Astrocyte (in vitro differentiated cells and primary cell): Measurements from ENCODE around the gene TFF3. TPM values are rescaled to one million over a fixed set of nuclear protein-coding genes. Genes with fewer than 3 reads are reported as not detected.

Experiments used
- DNase-seq: peaks from one replicate; pipeline ENCODE4 v3.0.0-alpha.2; 2010; ENCODE audit warnings: low read depth
- FAIRE-seq: peaks from 2 replicates; lab custom pipeline; 2011; peaks lifted over from hg19 to GRCh38; lab: Jason Lieb, UNC
- H2AFZ ChIP-seq: 2 replicates; pipeline ENCODE4 v1.6.0; 2012; ENCODE audit warnings: low read depth, low read length, inconsistent platforms
- H3K27ac ChIP-seq: 2 replicates; pipeline ENCODE4 v1.5.1; 2011; ENCODE audit warnings: low read depth, low read length, inconsistent platforms
- H3K27me3 ChIP-seq: 2 replicates; pipeline ENCODE4 v1.6.0; 2011; ENCODE audit warnings: low read length, inconsistent platforms; ENCODE audit not compliant: insufficient read depth
- H3K36me3 ChIP-seq: 2 replicates; pipeline ENCODE4 v1.5.1; 2011; ENCODE audit warnings: low read length, inconsistent platforms; ENCODE audit not compliant: insufficient read depth
- H3K4me1 ChIP-seq: 2 replicates; pipeline ENCODE4 v1.5.1; 2011; ENCODE audit warnings: low read length, inconsistent platforms; ENCODE audit not compliant: insufficient read depth
- H3K4me2 ChIP-seq: 2 replicates; pipeline ENCODE4 v1.6.0; 2012; ENCODE audit warnings: low read length, inconsistent platforms
- H3K4me3 ChIP-seq: 2 replicates; pipeline ENCODE4 v1.5.1; 2011; ENCODE audit warnings: low read depth, mild to moderate bottlenecking, low read length, inconsistent platforms; ENCODE audit not compliant: insufficient read depth
- H3K79me2 ChIP-seq: 2 replicates; pipeline ENCODE4 v1.6.0; 2012; ENCODE audit warnings: mild to moderate bottlenecking, low read length, inconsistent platforms; ENCODE audit not compliant: insufficient read depth
- H3K9ac ChIP-seq: 2 replicates; pipeline ENCODE4 v1.6.0; 2012; ENCODE audit warnings: mild to moderate bottlenecking, low read length, inconsistent platforms
- H3K9me3 ChIP-seq: 2 replicates; pipeline ENCODE4 v1.5.1; 2012; ENCODE audit warnings: low read depth, mild to moderate bottlenecking, low read length, inconsistent platforms; ENCODE audit not compliant: insufficient read depth
- H4K20me1 ChIP-seq: 2 replicates; pipeline ENCODE4 v1.6.0; 2012; ENCODE audit warnings: low read length, inconsistent platforms; ENCODE audit not compliant: insufficient read depth
- H3K27ac Mint-ChIP-seq: one replicate; pipeline ENCODE4 v1.8.0; 2021; ENCODE audit warnings: mild to moderate bottlenecking, mixed read lengths; ENCODE audit not compliant: unreplicated experiment
- H3K27me3 Mint-ChIP-seq: one replicate; pipeline ENCODE4 v1.8.0; 2021; ENCODE audit warnings: low read depth, mixed read lengths; ENCODE audit not compliant: unreplicated experiment
- H3K36me3 Mint-ChIP-seq: one replicate; pipeline ENCODE4 v1.8.0; 2021; ENCODE audit warnings: low read depth, mixed read lengths; ENCODE audit not compliant: unreplicated experiment
- H3K4me1 Mint-ChIP-seq: one replicate; pipeline ENCODE4 v1.8.0; 2021; ENCODE audit warnings: low read depth, mixed read lengths; ENCODE audit not compliant: unreplicated experiment
- H3K4me3 Mint-ChIP-seq: one replicate; pipeline ENCODE4 v1.8.0; 2021; ENCODE audit warnings: mild to moderate bottlenecking, moderate library complexity, mixed read lengths; ENCODE audit not compliant: unreplicated experiment
- H3K9me3 Mint-ChIP-seq: one replicate; pipeline ENCODE4 v1.8.0; 2021; ENCODE audit warnings: mild to moderate bottlenecking, mixed read lengths; ENCODE audit not compliant: unreplicated experiment
- CTCF ChIP-seq: IDR thresholded peaks from 2 replicates; pipeline ENCODE4 v1.5.1; 2011; ENCODE audit warnings: low read depth, mild to moderate bottlenecking, inconsistent platforms, low read length, moderate library complexity; ENCODE audit not compliant: insufficient read depth
- EZH2 ChIP-seq: IDR thresholded peaks from 2 replicates; pipeline ENCODE4 v1.6.1; 2012; ENCODE audit warnings: mild to moderate bottlenecking, low read length, inconsistent platforms; ENCODE audit not compliant: insufficient read depth
- total RNA-seq: library from RNA; stranded (reverse); gene quantifications from 2 replicates; pipeline ENCODE4 v1.2.1, GENCODE V29; 2021

Gene TFF3
- total RNA-seq, 1 donor from 2014 or later, result not detected

GRCh38 chr21:42351626-42352440 is 36.6 kb upstream of the TFF3 start:
- H3K9me3 ChIP-seq, result no peaks in the 10 kb centered on the region
- Mint-ChIP-seq H3K36me3 (no peaks in the 10 kb centered on the region), H3K27me3 (peaks cover 38% of the 10 kb centered on the region), H3K4me1 (no peaks in the 10 kb centered on the region), H3K9me3 (peaks cover 23% of the 10 kb centered on the region), H3K4me3 (no peak overlapping the region), H3K27ac (no peak overlapping the region)
- FAIRE-seq (no peak), DNase-seq (no peak)
- no peaks in the 10 kb centered on the region for H4K20me1 ChIP-seq
- TF ChIP-seq EZH2 (no peak), CTCF (no peak)
- no peaks in the 10 kb centered on the region for H3K4me1 ChIP-seq
- H3K79me2 ChIP-seq, result no peaks in the 10 kb centered on the region
- H3K4me2 ChIP-seq, result no peak overlapping the region
- H3K4me3 ChIP-seq, result no peak overlapping the region
- no peak overlapping the region for H2AFZ ChIP-seq
- no peak overlapping the region for H3K9ac ChIP-seq
- H3K27me3 ChIP-seq, result no peaks in the 10 kb centered on the region
- no peak overlapping the region for H3K27ac ChIP-seq
- no peaks in the 10 kb centered on the region for H3K36me3 ChIP-seq

GRCh38 chr21:42350927-42351426 is 35.8 kb upstream of the TFF3 start, which contains the start of gene TFF2:
Gene TFF2 (minus strand): TSS chr21:42350994. CDS start chr21:42350957, 37 bp downstream.
- Histone ChIP-seq H3K4me2 (no peak within 1 kb of the TSS), H2AFZ (no peak within 1 kb of the TSS), H4K20me1 (no peaks in the 10 kb centered on the region), H3K9me3 (no peaks in the 10 kb centered on the region), H3K4me1 (no peaks in the 10 kb centered on the region), H3K36me3 (no peaks in the 10 kb centered on the region), H3K4me3 (no peak within 1 kb of the TSS), H3K79me2 (no peaks in the 10 kb centered on the region), H3K27ac (no peak within 1 kb of the TSS), H3K9ac (no peak within 1 kb of the TSS), H3K27me3 (no peaks in the 10 kb centered on the region)
- no peaks in the 10 kb centered on the region for H3K4me1 Mint-ChIP-seq
- DNase-seq (no peak), FAIRE-seq (no peak)
- peaks cover 22% of the 10 kb centered on the region for H3K9me3 Mint-ChIP-seq
- no peak within 1 kb of the TSS for H3K4me3 Mint-ChIP-seq
- TF ChIP-seq EZH2, result no peak
- no peak for TF ChIP-seq CTCF
- H3K27ac Mint-ChIP-seq, result no peak within 1 kb of the TSS
- H3K27me3 Mint-ChIP-seq, result peaks cover 34% of the 10 kb centered on the region
- H3K36me3 Mint-ChIP-seq, result no peaks in the 10 kb centered on the region
